NCI-H226 (cell line): ENCODE data around the gene MOG.

Source experiments
- DNase-seq: peaks from one replicate; pipeline ENCODE4 v3.0.0-alpha.2; 2015

MOG gene

DNA sequence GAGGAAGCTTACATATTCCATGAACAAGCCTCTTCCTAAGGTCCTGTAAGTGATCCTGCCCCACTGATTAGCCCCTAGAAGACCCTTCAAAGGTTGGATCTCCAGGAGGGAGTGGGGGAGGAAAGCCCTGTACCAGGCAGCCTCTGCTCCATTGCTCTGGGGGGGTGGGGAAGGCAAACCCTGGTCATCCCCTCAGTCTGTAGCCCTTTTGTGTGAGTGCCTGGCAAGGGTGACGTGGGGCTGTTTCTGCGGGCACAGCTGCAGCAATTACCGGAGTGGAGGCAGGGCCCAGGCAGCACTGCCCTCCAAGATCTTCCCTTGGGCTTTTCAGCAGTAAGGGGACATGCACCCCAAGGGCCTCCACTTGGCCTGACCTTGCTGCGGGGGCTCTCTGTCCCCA, at the start of gene MOG:
MOG (plus strand) TSS at position 295 of the 400 bp plus-strand sequence. CDS start 118 bp downstream, outside the sequence.
- DNase-seq, result no peak

DNA sequence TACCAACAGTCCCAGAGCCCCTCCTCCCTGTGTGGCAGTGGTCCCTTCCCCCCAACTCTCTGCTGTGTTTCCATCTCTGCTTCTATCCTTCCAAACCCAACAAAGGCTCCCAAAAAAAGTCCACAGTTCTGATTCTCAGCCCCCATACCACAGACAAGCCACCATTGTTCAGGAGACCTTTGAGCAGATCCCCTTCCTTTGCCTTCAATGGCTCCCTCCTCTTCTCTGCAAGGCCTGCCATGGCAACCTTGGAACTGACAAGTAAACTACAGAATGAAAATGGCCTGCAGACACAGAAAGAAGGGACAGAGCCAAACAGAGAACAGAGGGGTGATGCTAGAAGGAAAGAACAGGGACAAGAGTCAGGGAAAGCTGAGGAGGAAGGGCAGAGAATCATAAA, 48.8 kb upstream of the MOG start:
- no peak for DNase-seq

DNA sequence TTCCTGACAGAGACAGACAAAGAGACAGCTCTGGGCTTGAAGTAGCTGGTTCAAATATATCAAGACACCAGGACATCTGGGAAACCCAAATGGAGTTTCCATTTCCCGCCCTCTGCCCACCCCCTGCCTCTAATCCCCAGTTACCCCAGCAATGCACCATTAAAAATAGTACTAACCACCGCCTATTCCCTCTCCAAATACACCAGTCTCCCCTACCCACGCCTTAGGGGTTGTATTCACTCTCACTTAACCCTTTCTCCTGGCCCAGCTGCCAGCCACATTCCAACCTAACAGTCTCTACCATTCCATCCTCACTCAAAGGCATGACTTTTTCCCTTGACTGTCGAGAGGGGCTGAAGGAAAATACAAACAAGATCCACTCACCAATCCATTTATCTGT, 46.4 kb upstream of the MOG start:
- no peak for DNase-seq

DNA sequence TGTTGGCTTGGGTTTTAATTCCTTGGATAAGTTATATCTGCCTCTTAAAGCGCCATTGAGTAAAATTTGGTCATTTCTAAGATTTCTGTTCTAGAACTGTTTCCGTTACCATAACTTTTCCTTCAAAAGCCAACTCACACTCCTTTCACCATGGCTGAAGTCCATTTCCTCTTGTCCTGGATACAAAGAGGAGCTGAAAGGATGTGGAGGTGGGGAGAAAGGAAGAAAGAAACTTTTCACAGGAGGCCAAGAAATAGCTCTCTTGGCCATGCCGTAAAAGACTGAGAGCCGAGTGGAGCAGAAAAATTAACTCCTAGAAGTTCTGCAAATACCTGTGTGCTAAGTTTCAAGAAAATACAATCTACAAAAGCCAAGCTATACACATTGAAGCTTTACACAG, 45.5 kb upstream of the MOG start:
- no peak for DNase-seq

DNA sequence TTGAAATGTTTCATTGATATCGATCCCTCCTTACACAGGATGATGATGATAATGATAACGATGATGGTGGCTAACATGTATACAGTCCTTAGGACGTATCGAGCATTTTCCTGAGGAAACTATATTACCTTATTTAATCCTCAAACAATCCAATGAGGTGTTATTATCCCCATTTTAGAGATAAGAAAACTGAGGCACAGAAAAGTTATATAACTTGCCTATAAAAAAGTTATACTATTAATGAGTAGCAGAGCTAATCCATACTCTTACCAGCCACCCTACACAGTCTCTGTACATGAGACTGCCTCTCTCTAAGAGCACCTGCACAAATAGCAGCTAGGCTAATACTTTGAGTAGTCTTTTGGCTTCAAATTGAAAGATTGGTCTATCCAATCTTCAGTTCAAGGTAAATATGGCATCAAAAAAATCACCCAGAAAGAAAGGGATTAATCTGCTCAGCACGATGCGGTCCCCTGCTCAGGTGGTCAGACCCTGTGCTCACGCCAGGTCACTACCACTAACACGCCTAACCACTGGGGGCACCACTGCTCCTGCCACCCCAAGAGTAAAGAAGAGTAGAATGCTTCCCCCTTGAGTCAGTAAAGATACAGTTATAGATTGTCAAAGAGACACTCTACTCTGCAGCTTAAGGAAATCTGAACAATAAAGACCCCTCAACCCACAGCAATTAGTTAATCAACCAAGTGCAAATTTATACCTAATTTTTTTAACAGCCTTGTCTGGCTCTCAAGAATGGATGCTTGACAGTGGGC, 38.9 kb upstream of the MOG start:
- no peak for DNase-seq

DNA sequence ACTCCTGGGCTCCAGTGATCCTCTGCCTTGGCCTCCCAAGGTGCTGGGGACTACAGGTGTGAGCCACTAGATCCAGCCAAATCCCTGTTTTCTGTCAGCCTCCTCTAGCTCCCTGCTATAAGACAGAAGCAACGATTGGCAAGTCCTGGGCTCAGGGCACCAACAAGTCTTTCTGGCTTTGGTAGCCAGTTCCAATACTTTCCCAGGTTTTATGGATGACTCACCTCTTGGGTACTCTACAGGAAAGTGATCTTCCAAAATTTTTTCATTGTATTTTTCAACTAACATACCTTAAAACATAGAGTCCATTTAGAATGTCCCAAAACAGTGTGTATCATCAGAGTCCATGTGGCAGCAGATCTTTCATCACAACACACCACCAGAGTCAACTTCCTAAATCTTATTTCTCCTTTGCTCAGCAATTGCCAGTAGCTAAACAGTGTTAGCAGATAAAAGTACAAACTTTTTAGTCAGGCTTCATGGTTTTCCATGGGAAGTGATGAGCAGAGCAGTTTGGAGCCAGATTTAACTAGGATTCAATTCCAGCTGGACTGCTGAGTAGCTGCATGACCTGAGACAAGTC, 37.2 kb upstream of the MOG start:
- DNase-seq, result no peak

DNA sequence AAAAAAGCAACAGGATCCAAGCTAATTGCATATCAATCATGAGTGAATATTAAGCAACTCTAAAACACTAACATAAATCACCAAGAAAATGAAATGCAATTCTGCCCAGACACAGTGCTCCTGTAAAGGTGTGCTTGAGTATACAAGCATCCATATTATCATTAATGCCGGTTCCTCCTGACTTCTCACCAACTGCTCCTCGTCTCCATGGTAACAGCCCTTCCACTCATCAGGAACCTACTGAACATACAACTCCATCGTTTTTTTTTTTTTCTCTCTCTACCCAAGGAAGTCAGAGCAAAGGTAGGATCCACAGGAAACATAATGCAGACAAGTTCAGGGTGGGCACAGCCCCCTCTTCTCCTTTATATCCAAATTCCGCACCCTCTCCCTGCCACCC, 36.3 kb upstream of the MOG start:
- no peak for DNase-seq

DNA sequence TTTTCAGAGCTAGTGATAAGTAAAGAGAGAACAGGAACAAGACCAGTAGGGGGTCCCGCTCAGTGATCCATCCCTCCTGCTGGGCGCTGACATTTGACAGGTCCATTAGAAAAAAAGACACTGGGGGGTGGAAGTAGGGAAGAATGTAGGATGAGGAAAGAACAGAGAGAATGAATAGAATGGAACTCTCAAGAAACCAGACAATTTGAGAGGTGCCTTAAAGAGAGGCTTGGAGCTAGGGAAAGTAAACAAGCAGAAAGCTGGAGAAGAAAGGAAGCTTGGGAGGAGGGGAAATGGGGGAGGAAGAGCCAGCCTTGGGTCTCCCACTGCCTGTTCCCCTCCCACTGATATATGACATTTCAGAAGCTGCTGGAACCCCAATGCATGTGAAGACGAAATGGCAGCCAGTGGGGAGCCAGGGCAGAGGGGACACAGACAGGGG, 32.4 kb upstream of the MOG start:
- no peak for DNase-seq

DNA sequence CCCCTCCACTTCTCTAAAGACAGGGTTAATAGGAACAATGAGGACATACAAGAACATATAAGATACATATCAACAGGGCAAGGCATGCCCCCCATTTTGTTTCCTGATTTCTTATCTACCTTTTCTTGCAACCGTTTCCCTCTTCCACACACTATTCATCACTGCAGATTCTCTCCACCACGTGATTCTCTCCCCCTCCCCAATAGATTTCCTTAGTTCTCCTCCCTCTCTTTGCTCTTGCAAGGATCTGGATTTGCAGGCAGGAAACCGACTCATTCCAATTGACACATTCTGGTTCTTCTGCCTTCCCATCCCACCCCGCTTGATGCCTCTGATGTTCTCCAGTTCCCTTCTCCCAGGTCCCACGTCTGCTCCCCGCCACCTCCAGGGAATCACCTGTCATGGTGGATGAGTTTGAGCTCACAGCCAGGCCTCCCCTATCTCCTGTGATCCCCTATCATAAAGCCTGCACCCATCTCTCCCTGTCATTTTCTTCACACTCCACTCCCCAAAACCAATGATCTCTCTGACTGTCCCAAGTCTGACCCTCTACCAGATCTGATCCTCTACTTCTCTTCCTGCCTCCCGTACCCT, 31.5 kb upstream of the MOG start:
- DNase-seq, result no peak

DNA sequence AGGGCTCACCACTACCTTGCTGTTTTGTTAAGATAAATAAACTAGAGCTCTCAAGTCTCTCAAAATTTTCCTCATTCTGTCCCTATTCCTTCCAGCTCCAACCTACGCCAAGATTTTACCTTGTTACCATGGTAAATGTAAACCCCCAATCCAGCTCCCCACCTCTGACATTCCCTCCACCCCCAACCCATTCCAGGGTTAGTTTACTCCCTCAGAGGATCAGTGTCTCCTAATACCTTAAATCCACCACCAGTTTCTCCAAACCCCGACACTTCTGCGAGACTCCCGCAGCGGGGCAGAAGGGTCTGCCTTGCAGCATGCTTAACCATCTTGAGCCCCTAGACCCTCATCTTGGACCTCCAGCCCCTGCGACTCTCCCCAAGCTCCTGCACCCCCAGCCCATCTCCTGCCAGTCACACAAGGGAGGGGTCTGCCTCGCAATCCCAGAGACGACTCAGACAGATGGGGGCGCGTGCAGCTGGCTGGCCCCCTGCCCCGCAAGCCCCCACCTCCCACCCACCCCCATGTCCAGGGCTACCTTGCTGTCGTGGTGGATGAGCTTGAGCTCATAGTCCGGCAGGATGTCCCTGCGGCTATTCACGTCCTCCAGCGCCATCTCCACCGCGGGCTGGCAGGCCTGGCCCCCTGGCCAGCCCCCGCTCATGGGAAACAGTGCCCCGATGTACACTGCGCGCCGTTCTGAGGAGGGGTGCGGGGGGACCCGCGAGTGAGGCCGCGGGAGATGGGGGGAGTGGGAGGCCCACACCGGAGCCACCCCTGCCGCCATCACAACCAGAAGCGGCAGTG, 29.7 kb upstream of the MOG start:
- no peak for DNase-seq

DNA sequence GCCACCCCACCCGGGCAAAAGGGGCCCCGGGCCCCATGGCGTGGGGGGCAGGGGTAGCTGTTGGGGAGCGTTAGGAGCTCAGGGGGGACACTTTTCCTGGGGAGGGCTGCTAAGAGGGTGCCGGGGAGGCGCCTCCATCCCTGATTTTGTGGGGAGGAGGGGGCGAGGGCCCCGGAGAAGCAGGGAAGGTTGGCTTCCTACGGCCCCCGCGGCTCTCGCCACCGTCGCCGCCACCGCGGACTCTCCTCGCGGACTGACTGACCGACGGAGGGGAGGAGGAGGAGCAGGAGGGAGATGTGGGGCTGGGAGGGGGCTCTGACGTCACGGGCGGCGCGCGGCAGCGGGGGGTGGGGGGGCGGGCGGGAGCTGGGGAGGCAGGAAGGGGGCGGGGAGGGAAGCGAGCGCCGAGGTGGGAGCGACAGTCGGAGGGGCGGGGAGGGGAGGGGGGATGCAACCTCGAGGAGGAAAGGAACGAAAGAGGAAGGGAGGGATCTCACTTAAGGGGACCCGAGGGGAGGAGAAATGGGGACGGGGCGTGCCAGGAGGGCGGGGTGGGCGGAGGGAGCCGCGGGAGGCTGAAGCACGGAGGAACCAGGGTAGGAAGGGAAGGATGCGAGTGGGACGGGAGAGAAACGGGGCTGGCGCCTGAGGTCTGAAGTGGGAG, 29.0 kb upstream of the MOG start:
- DNase-seq, result peak; percentile 63

DNA sequence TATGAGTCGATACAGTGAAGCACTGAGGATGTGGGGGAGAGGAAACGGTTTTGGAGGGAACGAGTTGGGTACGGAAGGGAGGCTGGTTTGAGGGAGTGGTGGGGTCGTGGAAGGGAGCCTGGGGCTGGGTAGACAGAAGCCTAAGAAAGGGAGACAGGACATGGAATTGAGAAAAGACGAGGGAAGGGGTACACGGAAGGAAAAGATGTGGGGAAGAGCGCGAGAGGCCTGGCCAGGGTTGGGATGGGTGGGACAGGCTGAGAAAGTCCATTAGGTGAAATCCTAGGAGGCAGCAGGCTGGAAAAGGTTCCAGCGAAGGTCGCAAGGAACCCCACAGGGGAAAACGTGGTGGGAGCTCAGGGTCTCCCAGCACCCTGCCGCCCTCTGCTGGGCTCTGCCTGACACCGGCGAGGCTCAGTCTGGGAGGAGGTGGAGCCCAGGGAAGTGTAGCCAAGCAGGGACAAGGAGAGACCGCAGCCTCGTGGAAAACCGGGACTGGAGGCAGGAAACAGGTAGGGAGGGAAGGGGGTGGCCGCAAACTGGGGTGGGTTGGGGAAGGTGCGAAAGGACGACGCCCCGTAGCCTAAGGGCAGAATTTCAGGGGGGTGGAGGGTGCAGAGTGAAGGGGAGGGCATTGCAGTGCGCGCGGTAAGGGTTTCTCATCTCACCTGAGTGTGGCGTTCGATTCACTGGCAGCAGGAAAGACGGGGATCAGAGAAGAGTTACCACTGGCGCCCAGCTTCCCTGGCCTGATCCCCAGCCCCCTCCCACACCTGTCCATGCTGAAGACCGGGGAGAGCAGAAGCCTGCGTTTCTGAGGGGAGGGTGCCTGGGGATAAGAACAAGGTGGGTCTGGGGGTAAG, 28.2 kb upstream of the MOG start:
- peak; percentile 56 for DNase-seq

DNA sequence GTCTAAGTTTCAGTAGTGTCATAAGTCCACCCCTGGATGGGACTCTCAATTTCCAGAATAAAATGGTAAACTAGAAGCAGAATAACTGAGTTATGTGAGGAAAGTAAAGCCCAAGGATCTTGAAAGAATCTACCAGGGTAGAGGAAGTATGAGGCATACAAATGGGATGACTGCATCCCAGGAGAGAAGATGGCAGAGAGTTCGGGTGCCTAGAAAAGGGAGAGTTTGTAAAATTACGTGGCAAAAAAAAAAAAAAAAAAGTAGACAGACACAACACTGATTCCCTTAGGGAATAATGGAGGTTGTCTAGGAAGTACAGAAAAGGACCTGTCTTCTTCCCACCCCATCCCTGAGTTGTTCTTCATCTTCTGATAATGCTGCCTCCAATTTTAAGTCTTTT, 27.3 kb upstream of the MOG start:
- no peak for DNase-seq

DNA sequence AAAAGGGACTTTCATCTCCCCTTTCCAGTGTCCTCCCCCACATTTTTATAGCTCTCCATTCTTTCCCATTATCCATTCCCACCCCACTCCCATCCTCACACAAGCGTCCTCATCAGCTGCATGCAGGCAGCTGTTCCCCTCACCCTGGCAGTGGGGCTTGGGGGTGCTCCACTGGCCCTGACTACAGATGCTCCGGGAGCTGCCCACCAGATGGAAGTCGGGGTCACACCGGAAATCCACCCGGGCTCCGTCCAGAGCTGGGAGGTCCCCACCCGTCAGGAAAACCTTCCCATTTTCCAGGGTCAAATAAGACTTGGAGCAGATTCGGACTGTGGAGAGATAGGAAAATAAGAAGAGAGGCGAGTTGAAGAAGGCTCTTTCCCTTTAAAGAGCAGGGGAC, 26.6 kb upstream of the MOG start:
- no peak for DNase-seq

DNA sequence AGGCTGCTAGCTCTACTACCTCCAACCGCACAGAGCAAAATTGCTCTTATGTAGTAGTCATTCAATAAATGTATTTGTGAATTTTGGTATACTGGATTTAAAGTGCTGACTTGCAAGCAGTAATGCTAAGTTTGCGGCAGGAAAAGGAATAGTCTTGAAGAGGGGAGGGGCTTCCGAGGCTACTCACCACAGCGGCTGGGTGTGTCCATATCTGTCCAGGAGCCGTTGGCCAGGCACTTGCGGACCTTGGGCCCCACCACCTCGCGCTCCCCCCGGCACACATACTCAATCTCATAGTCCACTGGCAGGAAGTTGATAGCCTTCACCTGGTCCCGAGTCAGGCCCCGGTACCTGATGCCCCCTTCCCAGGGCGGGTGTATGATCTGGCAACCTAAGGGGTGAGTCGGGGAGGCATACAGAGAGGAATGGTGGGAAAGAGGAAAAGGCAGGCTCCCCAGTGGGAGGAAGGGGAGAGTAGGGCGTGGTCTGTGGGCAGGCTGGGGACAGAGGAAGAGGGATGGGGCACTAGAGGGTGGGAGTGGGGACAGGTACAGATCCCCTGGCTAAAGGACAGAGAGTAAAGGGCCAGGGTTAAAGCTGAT, 25.6 kb upstream of the MOG start:
- DNase-seq, result no peak

DNA sequence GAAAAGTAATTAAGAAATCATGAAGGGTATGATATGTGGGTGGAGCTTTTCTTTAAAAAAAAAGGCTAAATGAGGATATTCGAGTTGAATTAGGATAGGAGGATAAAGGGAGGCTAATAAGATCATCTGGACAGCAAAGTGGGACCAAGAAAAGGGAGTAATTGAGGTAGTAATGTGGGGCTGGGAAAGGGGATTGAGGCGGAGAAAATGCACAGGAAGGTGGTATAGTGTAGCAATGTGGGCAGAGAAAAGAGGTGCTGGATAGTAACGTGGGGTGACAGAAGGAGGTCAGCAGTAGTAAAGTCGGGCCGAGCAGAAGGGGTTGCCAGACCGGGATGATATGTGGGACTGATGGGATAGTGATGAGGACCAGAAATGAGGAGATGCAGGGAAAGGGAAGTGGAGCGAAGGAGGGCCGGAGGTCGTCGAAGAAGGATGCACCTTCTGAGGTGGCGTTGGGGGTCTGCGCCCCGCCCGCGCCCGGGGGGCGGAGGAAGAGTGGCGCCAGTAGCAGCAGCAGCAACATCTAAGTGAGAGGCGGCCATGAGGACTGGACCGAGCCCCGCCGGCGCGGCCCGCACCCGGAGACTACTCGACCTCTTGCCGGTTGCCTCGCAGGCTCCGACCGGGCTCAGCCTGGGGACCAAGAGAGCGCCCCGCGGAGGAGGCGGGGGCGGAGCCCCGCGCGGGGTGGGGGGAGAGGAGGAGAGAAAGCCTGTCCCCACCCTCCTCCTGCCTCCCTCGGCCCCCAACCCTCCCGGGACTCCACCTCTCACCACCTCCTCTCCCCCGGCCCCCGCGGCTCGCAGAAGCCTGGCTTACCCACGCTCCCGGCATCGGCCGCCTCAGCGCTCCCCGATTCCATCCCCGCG, 24.8 kb upstream of the MOG start:
- DNase-seq, result peak; percentile 43

DNA sequence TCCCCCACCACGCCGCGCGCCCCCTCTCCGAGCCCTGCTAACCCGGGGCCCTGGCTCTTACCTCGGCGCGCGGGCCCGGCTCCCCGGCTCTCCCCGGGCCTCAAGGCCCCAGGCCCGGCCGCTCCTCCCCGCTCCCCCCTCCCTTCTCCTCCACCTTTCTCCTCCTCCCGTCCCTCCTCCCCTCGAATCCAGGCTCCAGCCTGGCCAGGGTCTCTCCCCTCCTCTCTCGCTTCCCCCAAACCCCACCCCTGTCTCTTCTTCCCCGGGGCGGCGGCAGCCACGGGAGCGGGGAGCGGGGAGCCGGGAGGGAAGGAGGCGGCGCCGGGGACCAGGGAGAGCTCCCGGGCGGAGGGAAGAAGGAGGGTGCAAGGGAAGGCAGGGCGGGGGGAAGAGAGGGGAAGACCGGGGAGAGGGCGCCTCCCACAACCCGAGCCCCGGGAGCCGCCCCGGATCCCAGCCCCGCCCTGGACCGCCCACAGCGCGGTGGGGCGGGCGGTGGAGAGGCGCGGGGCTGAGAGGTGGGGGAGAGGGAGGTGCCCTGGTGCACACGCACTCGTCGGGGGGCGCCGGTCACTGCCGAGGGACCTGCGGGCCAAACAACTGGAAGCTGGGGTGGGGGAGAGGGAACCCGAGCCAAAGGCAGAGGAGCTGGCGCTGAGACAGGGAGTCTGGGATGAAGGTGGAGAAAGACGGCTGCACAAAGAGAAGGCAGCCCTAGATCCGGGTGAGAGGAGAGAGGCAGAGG, 23.9 kb upstream of the MOG start, which contains the start of gene GABBR1:
GABBR1 (minus strand) TSS at position 395 of the 745 bp plus-strand sequence. CDS start 798 bp downstream, outside the sequence.
- peak; percentile 83 for DNase-seq

DNA sequence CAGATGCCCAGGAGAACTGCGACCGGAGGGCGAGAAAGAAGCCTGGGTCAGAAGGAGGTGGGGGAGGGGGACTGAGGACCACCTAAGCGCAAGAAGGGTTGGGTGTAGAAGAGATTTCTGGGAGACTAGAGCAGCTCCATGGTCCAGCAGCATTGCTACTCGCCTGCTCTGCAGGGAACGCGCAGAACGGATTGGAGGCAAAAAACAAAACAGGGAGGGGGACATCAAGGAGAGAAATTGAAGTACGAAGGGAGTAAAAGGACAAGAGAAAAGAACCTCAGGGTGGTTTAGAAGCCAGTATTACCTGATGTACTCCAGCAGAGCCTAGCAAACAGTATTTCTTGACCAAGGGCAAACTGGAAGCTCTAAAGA, 23.4 kb upstream of the MOG start:
- no peak for DNase-seq

DNA sequence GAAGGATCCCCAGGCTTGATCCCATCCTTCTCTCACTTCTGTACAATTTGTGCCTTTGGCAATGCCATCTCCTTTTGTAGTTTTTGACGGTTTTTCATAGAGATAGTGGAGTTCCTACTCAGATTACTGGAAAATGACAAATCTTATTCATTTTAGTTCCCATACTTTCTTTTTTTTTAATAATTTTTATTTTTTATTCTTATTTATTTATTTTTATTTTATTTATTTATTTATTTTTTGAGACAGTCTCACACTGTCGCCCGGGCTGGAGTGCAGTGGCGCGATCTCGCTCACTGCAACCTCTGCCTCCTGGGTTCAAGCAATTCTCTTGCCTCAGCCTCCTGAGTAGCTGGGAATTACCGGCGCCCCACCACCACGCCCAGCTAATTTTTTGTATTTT, 19.6 kb upstream of the MOG start:
- DNase-seq, result no peak
